Measurements from ENCODE around the gene ATP2B2. TPM values are rescaled to one million over a fixed set of nuclear protein-coding genes. Genes with fewer than 3 reads are reported as not detected.
"Not testable (repeated sequence)": the region's sequence is repeated elsewhere in the genome, so short reads cannot be mapped to it uniquely, and the experiment has no call there.

The ATP2B2 gene
- total and polyA plus RNA-seq, 10 of the 15 experiments (the other 5 are each of a cell fraction or from before 2014, with no cell fraction given) = 0.04 TPM; not detected in 9

DNA sequence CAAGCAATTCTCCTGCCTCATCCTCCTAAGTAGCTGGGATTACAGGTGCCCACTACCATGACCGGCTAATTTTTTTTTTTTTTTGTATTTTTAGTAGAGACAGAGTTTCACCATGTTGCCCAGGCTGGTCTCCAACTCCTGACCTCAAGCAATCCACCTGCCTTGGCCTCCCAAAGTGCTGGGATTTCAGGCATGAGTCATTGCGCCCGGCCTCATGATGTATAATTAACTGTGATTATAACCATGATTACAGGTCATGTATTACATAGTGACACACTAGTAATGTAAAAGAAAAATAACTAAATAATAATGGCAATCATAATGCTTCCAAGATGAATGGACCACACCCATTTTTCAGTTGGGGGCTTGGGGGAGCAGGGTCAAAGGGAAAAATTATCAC, 122.9 kb downstream of the ATP2B2 start:
- H2AFZ ChIP-seq (ENCODE audit: control insufficient read depth, low read depth, low read length); ATAC-seq; DNase-seq (ENCODE audit: low read depth, low spot score); intact Hi-C loops (cut with micrococcal nuclease; ENCODE audit: unreplicated experiment); H3K79me2 ChIP-seq (ENCODE audit: control insufficient read depth, insufficient read depth, low read length); in situ Hi-C loops (cut with MboI); BruUV-seq (replicated peaks); H3K4me3 ChIP-seq; RAD21 ChIA-PET (ENCODE audit: unreplicated experiment); CTCF ChIA-PET; H3K9ac ChIP-seq (ENCODE audit: control insufficient read depth, insufficient read depth, low read length); H3K27ac ChIP-seq (ENCODE audit: control insufficient read depth, insufficient read depth); H3K27me3 ChIP-seq (replicated peaks in 1 of 2; ENCODE audit: control insufficient read depth in 2 of 2, insufficient read depth in 2 of 2, low read length in 1 of 2); H3K4me1 ChIP-seq (ENCODE audit: control insufficient read depth, insufficient read depth, low read length); FAIRE-seq; H3K36me3 ChIP-seq (ENCODE audit: control insufficient read depth in 2 of 2, insufficient read depth in 2 of 2, low read length in 1 of 2); H3K9me3 ChIP-seq (replicated peaks; ENCODE audit: control insufficient read depth, insufficient read depth, low read length); H3K4me2 ChIP-seq (ENCODE audit: control insufficient read depth, insufficient read depth); H4K20me1 ChIP-seq (ENCODE audit: control insufficient read depth, insufficient read depth): not testable (repeated sequence)
- ChIA-PET SMC1A (ENCODE audit: uncharacterized antibody, unreplicated experiment) (interaction anchor here (0.6 kb wide), 2 partner anchors 74 to 1286 kb away, joined by 3 read pairs; no protein-coding TSS in a partner anchor), POLR2A (interaction anchor here (0.6 kb wide), 1 partner anchor 1064 kb away, joined by 3 read pairs; no protein-coding TSS in a partner anchor)
- WGBS (ENCODE audit: insufficient coverage, insufficient replicate concordance, low lambda C conversion rate, missing lambda C conversion rate) = 70% methylated on average over 3 of the region's 3 CpGs

- FAIRE-seq (no peak), DNase-seq (ENCODE audit: low read depth, low spot score) (no peak), ATAC-seq (no peak)
- Histone ChIP-seq H3K27ac (ENCODE audit: control insufficient read depth, insufficient read depth) (no peak overlapping the region), H3K4me2 (ENCODE audit: control insufficient read depth, insufficient read depth) (no peak overlapping the region), H3K79me2 (ENCODE audit: control insufficient read depth, insufficient read depth, low read length) (no peaks in the 10 kb centered on the region), H3K36me3 (ENCODE audit: control insufficient read depth in 2 of 2, insufficient read depth in 2 of 2, low read length in 1 of 2) (no peaks in the 10 kb centered on the region), H3K9ac (ENCODE audit: control insufficient read depth, insufficient read depth, low read length) (no peak overlapping the region), H4K20me1 (ENCODE audit: control insufficient read depth, insufficient read depth) (no peaks in the 10 kb centered on the region), H3K4me1 (ENCODE audit: control insufficient read depth, insufficient read depth, low read length) (no peaks in the 10 kb centered on the region), H3K4me3 (no peak overlapping the region), H3K9me3 (replicated peaks; ENCODE audit: control insufficient read depth, insufficient read depth, low read length) (no peaks in the 10 kb centered on the region), H2AFZ (ENCODE audit: control insufficient read depth, low read depth, low read length) (no peak overlapping the region), H3K27me3 (replicated peaks in 1 of 2; ENCODE audit: control insufficient read depth in 2 of 2, insufficient read depth in 2 of 2, low read length in 1 of 2) (no peaks in the 10 kb centered on the region; a peak in 1 of 4 replicates)
- RAD21 ChIA-PET (ENCODE audit: unreplicated experiment) = no interaction called here
- TF ChIP-seq RUNX3 (IDR thresholded peaks at IDR 0.05; ENCODE audit: low read length) = no peak
- TF ChIP-seq HDAC2 (IDR thresholded peaks at IDR 0.05) = no peak
- no peak for TF ChIP-seq BACH1 (IDR thresholded peaks at IDR 0.05; ENCODE audit: borderline replicate concordance)
- TF ChIP-seq, protein P1, sequence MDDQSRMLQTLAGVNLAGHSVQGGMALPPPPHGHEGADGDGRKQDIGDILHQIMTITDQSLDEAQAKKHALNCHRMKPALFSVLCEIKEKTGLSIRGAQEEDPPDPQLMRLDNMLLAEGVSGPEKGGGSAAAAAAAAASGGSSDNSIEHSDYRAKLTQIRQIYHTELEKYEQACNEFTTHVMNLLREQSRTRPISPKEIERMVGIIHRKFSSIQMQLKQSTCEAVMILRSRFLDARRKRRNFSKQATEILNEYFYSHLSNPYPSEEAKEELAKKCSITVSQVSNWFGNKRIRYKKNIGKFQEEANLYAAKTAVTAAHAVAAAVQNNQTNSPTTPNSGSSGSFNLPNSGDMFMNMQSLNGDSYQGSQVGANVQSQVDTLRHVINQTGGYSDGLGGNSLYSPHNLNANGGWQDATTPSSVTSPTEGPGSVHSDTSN (IDR thresholded peaks at IDR 0.05; ENCODE audit: insufficient replicate concordance, low read depth, low read length) = no peak
- no peak for TF ChIP-seq EED (IDR thresholded peaks at IDR 0.05; ENCODE audit: low read depth)
- TF ChIP-seq, protein P2, sequence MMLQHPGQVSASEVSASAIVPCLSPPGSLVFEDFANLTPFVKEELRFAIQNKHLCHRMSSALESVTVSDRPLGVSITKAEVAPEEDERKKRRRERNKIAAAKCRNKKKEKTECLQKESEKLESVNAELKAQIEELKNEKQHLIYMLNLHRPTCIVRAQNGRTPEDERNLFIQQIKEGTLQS (IDR thresholded peaks at IDR 0.05; ENCODE audit: borderline replicate concordance, extremely low read depth, low read depth, low read length) = no peak
- 15% methylated on average over 4 of the region's 4 CpGs for WGBS (ENCODE audit: insufficient coverage, insufficient replicate concordance, low lambda C conversion rate, missing lambda C conversion rate)
- in situ Hi-C loops (cut with MboI) = no loop called here
- no TSS peak for BruUV-seq (replicated peaks)
- POLR2A ChIA-PET = interaction anchor here (0.6 kb wide), 1 partner anchor 315 kb away, joined by 4 read pairs; no protein-coding TSS in a partner anchor
- CTCF ChIA-PET = no interaction called here
- SMC1A ChIA-PET (ENCODE audit: uncharacterized antibody, unreplicated experiment) = no interaction called here
- intact Hi-C loops (cut with micrococcal nuclease; ENCODE audit: unreplicated experiment) = no loop called here
Observed at GRCh38 chr3:10381336-10381735, 124.0 kb downstream of the ATP2B2 start.
